ENCODE data around the gene PTDSS2.
"Not testable (repeated sequence)": the region's sequence is repeated elsewhere in the genome, so short reads cannot be mapped to it uniquely, and the experiment has no call there.

PTDSS2 gene

DNA sequence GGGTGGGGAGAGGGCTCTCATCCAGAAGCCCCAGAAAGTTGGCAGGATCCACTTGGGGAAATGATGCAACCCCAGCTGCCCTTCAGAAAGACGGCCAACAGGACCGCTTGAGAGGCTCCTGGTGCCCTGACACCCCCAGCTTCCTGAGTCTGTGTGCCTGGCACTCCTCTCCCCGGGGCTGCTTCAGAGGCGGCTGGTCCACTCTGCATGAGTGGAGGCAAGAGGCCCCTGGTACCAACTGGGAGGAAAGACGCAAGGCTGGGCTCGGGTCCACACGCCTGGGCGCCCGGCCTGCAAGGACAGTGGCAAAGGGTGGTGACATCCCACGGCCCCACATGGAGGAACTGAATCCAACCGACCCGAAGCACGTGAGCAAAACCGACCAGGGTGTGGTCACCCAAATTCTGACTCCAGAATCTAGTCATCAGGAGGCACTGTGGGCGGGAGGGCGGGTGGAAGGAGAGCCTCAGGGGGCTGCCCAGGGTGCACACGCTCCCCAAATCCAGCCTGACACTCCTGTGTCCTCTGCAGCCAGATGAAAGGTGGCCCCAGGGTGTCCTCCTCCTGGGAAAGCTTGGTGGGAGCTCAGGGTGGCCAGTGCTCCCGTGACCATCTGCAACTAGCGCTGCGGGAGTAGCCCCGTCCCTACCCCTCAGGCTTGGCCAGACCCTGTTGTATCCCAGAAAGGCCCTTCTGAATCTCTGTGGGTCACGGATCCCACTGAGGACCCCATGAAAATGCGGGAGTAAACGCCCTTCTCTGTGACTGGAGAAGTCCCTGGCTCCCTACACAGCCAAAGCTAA, 53.3 kb downstream of the PTDSS2 start:
- DNase-seq (ENCODE audit: low read depth in 1 of 2, low spot score in 1 of 2), result no peak

DNA sequence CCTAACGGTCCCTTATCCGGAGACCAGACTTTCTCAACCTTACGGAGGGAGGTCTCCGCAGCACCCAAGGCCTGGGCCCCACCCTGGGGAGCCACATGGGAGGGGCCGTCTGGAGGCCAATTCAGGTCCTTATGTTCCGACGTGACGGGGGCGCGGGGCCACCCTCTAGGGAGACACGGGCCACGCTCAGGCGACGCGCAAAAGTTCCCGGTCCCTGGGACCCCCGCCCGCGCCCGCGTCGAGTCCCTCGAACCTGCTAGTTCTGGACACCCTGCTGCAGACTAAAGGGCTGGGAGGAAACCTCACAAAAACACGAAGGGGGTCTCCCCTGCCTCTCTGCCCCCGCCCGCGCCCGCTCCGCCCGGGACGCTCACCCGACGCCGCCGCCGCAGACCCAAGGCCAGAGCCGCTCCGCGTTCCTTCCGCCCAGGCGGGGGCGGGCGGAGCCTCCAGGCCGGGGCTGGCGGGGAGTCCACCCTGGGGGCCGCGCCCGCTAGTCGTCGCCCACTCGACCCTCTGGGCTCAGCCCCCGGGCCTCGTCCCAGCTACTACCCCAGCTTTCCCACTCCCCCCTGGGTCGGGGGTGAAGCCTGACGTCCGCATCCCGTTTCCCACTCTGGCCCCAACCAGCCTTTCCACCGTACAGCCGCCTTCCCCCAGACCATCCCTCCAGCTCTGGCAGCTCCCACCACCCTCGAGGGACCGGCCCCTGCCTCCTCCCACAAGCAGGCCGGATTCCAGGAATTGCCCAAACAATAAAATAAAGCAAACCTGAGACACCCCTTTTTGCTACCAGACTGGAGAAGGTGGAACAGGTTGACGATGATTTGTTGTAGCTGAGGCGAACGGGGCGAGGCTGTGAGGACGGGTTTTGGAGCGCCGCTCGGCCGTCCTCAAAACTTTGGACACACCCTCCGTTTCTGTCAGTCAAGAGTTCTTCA, 54.2 kb downstream of the PTDSS2 start:
- DNase-seq (ENCODE audit: low read depth in 1 of 2, low spot score in 1 of 2), result no peak

DNA sequence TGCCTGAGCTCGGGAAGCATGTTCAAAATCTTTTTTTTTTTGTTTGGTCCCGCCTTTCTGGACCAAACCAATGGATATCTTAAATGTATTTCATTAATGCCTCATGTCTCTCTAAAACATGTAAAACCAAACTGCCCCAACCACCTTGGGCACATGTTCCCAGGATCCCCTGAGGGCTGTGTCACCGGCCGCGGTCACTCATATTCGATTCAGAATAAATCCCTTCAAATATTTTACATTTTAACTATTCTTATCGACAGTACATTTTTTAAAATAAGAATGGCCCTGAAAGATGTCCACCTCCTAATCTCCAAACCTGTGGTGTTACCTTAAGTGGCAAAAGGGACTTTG, 54.9 kb downstream of the PTDSS2 start:
- DNase-seq (ENCODE audit: low read depth in 1 of 2, low spot score in 1 of 2), result no peak

DNA sequence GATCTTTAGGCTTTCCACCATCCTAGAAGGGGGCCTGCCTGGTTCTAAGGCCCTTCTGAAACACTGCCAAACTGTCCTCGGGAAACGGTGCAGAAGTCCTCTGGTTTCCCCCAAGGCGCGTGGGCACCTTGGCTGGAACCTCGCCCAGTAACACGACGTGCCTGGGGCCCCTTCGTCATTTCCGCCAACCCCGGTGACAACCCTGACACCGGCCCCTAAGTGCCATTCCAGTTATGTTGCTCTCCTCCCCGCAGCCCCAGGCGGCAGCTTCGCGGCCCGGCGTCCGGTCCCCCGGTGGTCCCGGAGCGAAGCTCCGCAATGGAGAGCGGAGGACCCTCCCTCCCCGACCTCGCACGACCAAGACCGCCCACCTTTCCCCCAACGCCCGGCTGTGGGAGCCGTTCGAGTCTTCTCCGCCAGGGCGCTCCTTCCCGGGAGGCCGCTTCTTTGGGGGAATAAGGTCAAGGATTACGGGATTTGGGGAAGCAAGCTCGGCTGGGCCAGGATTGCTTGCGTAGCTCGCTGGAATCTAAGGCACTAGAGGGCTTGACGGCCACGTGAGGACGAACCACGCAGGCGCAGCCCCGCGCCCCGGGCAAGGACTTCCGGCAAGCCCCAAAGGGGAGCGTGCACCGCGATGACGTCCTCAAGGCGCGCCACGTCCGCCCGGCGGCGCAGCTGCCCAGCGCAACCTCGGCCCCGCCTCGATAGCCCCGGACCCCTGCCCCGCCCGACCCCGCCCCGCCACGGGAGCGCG, 56.3 kb downstream of the PTDSS2 start:
- peak; percentile 94 to 95 for DNase-seq (ENCODE audit: low read depth in 1 of 2, low spot score in 1 of 2)

DNA sequence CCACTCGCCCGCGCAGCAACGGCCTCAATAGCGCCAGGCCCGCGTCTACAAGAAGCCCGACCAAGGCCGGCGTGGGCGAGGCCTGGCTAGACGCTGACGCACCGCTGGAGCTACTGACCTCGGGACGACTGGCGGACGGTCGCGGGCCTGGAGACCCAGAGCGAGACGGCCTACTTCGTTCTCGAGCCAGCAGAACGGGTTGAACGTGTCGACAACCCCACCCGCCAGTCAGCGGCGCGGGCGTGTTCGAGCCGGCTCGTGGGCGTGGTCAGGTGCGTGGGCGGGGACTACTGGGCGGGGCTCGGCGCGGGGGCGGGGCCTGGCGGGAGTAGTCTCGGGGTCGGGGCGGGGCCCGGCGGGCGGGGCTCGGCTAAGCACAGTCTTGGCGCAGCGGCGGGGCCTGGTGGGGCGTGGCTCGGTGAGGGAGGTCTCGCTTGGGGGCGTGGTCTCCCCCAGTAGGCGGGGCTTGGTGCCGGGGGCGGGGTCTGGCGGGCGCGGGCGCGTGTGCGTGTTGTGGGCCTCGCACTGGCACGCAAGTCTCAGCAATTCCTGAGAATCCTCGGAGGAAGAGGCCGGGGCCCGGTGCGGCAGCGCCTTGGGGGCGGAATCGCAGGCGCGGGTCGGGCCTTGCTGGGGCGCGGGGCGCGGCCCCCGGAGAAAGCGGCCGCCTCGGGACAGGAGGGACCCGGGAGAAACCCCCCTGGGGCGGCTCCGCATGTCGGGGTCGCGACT, 57.1 kb downstream of the PTDSS2 start, which contains the start of gene RNH1:
Gene RNH1, minus strand, starts transcription at position 248 of the 732 bp plus-strand sequence. CDS start 5,080 bp downstream, outside the sequence.
- DNase-seq (ENCODE audit: low read depth in 1 of 2, low spot score in 1 of 2), result peak; percentile 99 to 100

DNA sequence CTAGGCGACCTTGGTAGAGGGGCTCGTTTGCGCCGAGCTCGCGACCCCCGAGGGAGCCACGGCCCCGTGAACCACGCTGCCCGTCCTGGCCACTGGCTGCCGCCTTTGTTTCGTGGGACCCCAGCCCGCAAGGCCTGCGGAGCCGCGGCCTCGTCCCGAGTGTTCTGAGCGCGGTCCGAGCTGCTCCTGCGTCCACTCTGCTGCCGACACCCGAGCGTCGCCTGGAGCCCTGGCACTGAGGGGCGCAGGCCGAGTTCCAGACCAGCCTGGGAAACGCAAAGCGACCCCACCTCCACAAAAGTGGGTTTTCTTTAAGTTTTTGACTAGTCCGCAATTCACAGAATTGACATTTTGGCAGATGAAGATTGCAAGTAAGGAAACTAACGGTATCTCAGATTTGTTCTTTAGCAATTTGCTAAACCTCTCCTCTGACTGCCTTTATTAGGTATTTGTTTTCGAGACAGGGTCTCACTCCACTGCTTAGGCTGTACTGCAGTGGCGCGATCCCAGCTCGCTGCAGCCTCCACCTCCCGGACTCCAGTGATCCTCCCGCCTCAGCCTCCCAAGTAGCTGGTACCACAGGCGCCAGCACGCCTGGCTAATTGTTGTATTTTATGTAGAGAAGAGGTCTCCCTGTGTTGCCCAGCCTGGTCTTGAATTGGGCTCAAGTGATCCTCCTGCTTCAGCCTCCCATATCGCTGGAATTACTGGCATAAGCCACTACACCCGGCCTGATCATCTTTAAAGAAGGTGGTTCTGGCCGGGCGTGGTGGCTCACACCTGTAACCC, 57.8 kb downstream of the PTDSS2 start:
- DNase-seq (ENCODE audit: low read depth in 1 of 2, low spot score in 1 of 2), result no peak

DNA sequence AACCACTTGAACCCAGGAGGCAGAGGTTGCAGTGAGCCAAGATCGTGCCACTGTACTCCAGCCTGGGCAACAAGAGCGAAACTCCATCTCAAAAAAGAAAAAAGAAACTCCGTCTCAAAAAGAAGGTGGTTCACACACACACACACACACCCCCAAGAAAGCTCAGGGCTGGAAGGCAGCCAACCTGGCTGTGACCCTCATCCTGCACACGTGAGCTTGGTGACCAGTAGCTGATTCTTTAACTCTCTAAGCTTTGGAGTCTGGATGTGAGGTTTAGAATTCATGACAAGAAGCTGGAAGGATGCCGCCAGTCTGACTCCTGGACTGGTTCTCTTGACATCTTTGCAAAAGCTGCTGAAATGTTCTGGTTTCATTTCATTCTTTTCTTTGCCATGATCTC, 58.9 kb downstream of the PTDSS2 start:
- DNase-seq (ENCODE audit: low read depth in 1 of 2, low spot score in 1 of 2), result no peak

DNA sequence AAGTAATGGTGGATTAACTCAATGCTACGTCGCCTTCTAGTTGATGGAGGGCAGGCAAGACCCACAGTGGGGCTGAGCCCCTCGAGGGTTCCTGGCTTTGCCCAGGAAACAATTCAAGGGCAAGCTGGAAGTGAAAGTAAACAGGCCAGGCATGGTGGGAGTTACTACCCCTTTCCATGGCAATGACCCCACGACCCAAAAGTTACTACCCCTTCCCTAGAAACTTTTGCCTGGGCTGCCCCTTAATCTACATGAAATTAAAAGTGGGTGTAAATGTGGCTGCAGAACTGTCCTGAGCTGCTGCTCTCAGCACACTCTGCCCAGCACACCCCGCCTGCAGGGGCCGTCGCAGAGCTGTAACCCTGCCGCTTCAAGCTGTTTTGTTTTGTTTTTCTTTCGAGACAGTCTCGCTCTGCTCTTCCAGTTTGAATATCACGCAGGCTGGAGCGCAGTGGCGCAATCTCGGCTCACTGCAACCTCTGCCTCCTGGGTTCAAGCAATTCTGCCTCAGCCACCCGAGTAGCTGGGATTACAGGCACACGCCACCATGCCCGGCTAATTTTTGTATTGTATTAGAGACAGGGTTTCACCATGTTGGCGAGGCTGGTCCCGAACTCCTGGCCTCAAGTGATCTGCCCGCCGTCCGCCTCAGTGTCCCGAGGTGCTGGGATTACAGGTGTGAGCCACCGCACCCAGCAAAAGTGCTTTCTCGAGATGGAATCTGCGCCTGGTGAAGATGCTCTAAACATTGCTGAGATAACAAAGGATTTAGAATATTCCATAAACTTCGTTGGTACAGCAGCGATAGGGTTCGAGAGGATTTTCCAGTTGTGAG, 62.9 kb downstream of the PTDSS2 start:
- DNase-seq (ENCODE audit: low read depth in 1 of 2, low spot score in 1 of 2), result no peak

DNA sequence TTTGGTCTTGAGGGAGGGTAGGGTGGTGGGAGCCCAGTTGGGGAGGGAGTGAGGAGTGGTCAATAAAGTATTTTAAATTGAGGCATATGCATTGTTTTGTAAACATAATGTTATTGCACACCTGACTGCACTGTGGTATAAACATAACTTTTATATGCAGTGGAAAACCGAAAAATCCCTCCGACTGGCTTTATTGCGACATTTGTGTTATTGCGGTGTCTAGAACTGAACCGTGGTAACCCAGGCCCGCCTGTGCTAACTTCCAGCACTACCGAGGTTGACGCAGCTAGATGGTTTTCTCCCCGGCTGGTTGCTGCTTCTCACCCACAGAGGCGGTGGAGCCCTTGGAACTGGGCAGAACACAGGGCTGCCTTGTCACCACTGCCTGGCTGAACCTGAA, 64.5 kb downstream of the PTDSS2 start:
- DNase-seq (ENCODE audit: low read depth in 1 of 2, low spot score in 1 of 2), result no peak

DNA sequence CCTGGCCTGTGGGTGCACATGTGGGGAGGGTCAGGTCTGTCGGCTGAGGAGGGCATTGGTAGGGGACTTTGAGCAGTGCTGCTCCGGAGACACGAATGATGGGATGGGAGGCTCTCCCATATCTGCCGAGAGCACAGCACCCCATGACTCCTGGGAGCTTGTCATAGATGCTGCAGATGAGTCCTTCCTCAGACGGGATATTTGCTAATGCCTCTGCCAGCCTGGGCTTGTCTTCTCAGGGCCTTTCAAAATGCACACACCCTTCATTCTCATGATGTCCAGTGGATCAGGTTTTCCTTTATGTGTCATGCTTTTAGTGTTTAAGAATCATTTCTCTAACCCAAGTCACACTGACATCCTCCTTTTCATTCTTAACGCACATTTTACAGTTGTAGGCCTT, 65.1 kb downstream of the PTDSS2 start:
- DNase-seq (ENCODE audit: low read depth in 1 of 2, low spot score in 1 of 2), result no peak

DNA sequence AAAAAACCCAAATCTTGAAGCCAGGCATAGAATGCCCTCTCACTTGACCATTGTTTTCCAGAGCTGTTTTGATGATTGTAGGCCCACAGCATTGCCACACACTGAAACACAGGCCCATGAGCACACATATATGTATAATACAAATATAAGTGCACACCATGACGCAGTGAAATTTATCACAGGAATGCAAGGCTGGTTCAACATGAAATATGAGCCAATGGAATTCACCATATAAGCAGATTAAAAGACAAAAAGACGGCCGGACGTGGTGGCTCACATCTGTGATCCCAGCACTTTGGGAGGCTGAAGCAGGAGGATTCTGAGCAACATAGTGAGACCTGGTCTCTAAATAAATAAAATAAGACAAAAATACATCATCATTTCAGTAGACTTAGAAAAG, 66.3 kb downstream of the PTDSS2 start:
- no peak for DNase-seq (ENCODE audit: low read depth in 1 of 2, low spot score in 1 of 2)

DNA sequence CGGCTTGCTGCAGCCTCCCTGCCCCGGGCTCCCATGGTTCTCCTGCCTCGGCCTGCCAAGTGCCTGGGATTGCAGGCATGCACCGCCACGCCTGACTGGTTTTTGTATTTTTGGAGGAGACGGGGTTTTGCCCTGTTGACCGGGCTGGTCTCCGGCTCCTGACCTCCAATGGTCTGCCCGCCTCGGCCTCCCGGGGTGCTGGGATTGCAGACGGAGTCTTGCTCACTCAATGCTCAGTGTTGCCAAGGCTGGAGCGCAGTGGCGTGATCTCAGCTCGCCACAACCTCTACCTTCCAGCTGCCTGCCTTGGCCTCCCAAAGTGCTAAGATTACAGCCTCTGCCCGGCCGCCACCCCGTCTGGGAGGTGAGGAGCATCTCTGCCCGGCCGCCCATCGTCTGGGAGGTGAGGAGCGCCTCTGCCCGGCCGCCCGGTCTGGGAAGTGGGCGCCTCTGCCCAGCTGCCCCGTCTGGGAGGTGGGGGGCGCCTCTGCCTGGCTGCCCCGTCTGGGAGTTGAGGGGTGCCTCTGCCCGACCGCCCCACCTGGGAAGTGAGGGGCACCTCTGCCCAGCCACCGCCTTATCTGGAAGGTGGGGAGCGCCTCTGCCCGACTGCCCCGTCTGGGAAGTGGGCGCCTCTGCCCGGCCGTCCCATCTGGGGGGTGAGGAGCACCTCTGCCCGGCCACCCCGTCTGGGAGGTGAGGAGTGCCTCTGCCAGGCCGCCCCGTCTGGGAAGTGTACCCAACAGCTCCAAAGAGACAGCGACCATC, 67.0 kb downstream of the PTDSS2 start:
- DNase-seq (ENCODE audit: low read depth in 1 of 2, low spot score in 1 of 2), result not testable (repeated sequence)

DNA sequence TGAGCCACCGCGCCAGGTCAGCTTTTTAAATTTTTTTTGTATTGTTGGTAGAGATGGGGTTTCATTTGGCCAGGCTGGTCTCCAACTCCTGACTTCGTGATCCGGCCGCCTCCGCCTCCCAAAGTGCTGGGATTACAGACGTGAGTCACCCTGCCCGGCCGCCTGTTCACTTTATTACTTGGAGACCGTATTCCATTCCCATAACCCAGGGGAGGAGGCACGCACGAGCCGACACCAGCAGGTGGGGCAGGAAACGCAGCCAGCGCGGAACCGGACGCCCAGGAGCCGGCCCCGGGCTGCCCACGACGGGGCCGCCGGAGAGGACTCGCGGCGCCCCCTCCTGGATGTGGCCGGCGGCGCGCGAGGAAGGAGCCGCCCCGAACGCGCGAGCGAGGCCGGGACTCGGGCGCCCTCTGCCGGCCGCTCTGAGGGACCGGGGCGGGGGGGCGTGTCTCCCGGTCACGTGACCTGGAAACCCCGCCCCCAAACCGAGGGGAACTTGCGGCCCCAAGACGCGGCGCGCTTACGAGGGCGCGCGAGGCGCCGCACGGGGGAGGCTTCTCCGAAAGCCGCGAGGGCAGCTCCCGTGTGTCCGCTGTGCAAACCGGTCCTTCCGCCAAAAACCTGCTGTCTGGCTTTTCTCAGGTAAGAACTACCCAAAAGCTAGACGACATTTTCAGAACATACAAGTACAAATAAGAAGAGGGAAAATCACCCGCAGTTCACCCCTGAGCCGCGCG, 68.6 kb downstream of the PTDSS2 start:
- DNase-seq (ENCODE audit: low read depth in 1 of 2, low spot score in 1 of 2), result peak; percentile 74 to 89

DNA sequence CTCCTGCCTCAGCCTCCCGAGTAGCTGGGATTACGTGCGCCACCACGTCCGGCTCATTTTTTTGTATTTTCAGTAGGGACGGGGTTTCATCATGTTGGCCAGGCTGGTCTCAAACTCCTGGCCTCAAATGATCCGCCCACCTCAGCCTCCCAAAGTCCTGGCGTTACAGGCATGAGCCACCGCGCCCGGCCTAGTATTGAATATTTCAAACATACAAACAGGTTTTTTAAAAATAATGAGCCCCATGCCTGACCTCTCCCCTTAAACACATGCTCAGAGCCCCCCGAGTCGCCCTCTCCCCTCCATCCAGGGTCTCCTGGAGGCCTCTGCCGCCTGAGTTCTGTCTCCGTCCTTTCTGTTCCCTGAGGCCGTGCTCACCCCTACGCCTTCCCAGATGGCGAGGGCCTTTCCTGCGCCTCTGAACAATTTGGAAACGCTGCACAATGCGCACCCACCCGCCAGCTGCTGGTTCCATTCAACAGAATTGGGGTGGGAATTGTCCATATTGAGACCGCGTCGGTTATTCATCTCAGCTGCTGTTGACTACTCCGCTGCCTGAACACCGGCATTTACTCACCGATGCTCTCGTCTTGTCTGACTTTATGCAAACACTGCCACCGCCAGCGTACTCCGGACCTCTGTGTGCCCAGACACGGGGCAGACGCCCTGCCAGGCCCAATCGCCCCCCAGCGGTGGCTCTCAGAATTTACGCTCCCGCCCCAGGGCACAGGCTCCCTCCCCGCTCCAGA, 70.5 kb downstream of the PTDSS2 start:
- no peak for DNase-seq (ENCODE audit: low read depth in 1 of 2, low spot score in 1 of 2)

DNA sequence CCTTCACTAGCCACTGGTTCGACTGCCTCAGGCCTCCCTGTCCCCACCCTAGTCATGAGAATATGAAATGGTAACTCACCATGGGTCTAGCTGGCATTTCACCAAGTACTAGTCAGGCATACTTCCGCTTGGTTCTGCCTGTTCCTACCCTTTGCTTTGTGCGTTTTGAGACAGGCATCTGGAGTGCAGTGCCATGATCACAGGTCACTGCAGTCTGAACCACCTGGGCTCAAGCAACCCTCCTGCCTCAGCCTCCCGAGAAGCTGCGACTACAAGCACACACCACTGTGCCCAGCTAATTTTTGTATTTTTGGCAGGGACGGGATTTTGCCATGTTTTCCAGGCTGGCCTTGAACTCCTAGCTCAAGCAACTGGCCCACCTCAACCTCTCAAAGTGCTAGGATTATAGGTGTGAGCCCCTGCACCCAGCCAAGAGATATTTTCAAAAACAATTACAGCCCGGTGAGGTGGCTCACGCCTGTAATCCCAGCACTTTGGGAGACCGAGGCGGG, 71.2 kb downstream of the PTDSS2 start:
- no peak for DNase-seq (ENCODE audit: low read depth in 1 of 2, low spot score in 1 of 2)

DNA sequence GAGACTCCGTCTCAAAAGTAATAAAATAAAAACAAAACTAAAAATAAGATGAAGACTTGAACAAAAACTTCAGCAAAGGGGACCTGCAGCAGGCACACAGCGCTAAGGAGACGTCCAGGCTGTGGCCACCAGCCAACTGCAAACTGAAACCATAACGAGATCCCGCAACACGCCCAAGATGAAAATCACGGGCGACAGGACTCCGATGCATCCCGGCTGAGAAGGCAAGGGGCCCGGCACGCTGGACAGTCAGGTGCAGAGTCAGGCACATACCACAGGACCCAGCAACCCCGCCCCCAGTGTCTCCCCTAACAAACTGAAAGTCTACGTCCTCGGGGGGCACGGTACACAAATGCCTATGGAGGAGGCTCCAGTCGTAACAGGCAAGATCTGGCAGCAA, 76.1 kb downstream of the PTDSS2 start:
- no peak for DNase-seq (ENCODE audit: low read depth in 1 of 2, low spot score in 1 of 2)
